ENCODE measurements around the gene KRT72. TPM values are rescaled to one million over a fixed set of nuclear protein-coding genes. Genes with fewer than 3 reads are reported as not detected.

Gene KRT72
- total RNA-seq, 2 experiments from 2014 or later, result 0.16 to 0.32 TPM

- H3K4me3 Mint-ChIP-seq, result no peak overlapping the region
- DNase-seq (no peak), ATAC-seq (no peak)
- H3K9me3 Mint-ChIP-seq, result no peaks in the 10 kb centered on the region
- no peaks in the 10 kb centered on the region for H3K27me3 Mint-ChIP-seq
- H3K27ac Mint-ChIP-seq, result no peak overlapping the region
- ChIA-PET CTCF (interaction anchor here (17.8 kb wide), 1 partner anchor 289 kb away, joined by 325 read pairs; no protein-coding TSS in a partner anchor), POLR2A (no interaction called here)
- H3K4me1 Mint-ChIP-seq (ENCODE audit: low read depth), result peaks cover 36% of the 10 kb centered on the region
- intact Hi-C loops (cut with micrococcal nuclease), result no loop called here
- no peaks in the 10 kb centered on the region for H3K36me3 Mint-ChIP-seq (ENCODE audit: low read depth)
- TF ChIP-seq CTCF (IDR thresholded peaks at IDR 0.05), result no peak
Measured at GRCh38 chr12:52587563-52587962, 13.7 kb downstream of the KRT72 start.

GRCh38 chr12:52585946-52586345 lies 15.3 kb downstream of the KRT72 start:
- ATAC-seq (peak; percentile 85), DNase-seq (peak; percentile 73)
- Mint-ChIP-seq H3K27ac (no peak overlapping the region), H3K4me3 (no peak overlapping the region), H3K36me3 (ENCODE audit: low read depth) (no peaks in the 10 kb centered on the region), H3K27me3 (no peaks in the 10 kb centered on the region), H3K9me3 (no peaks in the 10 kb centered on the region), H3K4me1 (ENCODE audit: low read depth) (peaks cover 33% of the 10 kb centered on the region)
- TF ChIP-seq CTCF (IDR thresholded peaks at IDR 0.05), result no peak
- CTCF ChIA-PET, result interaction anchor here (0.9 to 17.8 kb wide), 8 partner anchors 9 to 299 kb away, joined by 3 to 325 read pairs (median 4); partner anchors contain the start of gene KRT1
- intact Hi-C loops (cut with micrococcal nuclease), result no loop called here
- POLR2A ChIA-PET, result no interaction called here

- TF ChIP-seq CTCF (IDR thresholded peaks at IDR 0.05), result no peak
- no peak for DNase-seq
- no peak overlapping the region for H3K4me3 Mint-ChIP-seq
- peaks cover 37% of the 10 kb centered on the region for H3K4me1 Mint-ChIP-seq (ENCODE audit: low read depth)
- ChIA-PET CTCF (interaction anchor here (0.9 to 17.8 kb wide), 8 partner anchors 8 to 300 kb away, joined by 3 to 325 read pairs (median 4); partner anchors contain the start of gene KRT1), POLR2A (no interaction called here)
- no peak overlapping the region for H3K27ac Mint-ChIP-seq
- intact Hi-C loops (cut with micrococcal nuclease), result no loop called here
- ATAC-seq, result no peak
- H3K9me3 Mint-ChIP-seq, result no peaks in the 10 kb centered on the region
- no peaks in the 10 kb centered on the region for H3K27me3 Mint-ChIP-seq
- H3K36me3 Mint-ChIP-seq (ENCODE audit: low read depth), result no peaks in the 10 kb centered on the region
Measured at GRCh38 chr12:52585066-52585465, 16.2 kb downstream of the KRT72 start.

- CTCF ChIA-PET, result interaction anchor here (0.6 to 17.8 kb wide), 16 partner anchors 8 to 430 kb away, joined by 3 to 325 read pairs (median 5); partner anchors contain the start of gene KRT1
- no peak for ATAC-seq
- H3K36me3 Mint-ChIP-seq (ENCODE audit: low read depth), result no peaks in the 10 kb centered on the region
- POLR2A ChIA-PET, result interaction anchor here (0.6 kb wide), 1 partner anchor 40 kb away, joined by 3 read pairs; no protein-coding TSS in a partner anchor
- no peak for TF ChIP-seq CTCF (IDR thresholded peaks at IDR 0.05)
- H3K27ac Mint-ChIP-seq, result no peak overlapping the region
- H3K9me3 Mint-ChIP-seq, result no peaks in the 10 kb centered on the region
- intact Hi-C loops (cut with micrococcal nuclease), result no loop called here
- H3K4me1 Mint-ChIP-seq (ENCODE audit: low read depth), result peaks cover 34% of the 10 kb centered on the region
- H3K4me3 Mint-ChIP-seq, result no peak overlapping the region
- no peaks in the 10 kb centered on the region for H3K27me3 Mint-ChIP-seq
- no peak for DNase-seq
Measured at GRCh38 chr12:52584156-52584682, 17.0 kb downstream of the KRT72 start.

GRCh38 chr12:52582971-52583456 lies 18.2 kb downstream of the KRT72 start:
- H3K36me3 Mint-ChIP-seq (ENCODE audit: low read depth), result no peaks in the 10 kb centered on the region
- DNase-seq, result peak; percentile 82
- intact Hi-C loops (cut with micrococcal nuclease), result loop anchor here (2.0 kb wide), 1 partner anchor 288 kb away; no protein-coding TSS in a partner anchor
- no peak overlapping the region for H3K4me3 Mint-ChIP-seq
- H3K4me1 Mint-ChIP-seq (ENCODE audit: low read depth), result peaks cover 34% of the 10 kb centered on the region
- POLR2A ChIA-PET, result no interaction called here
- TF ChIP-seq CTCF (IDR thresholded peaks at IDR 0.05), result peak; percentile 77
- no peaks in the 10 kb centered on the region for H3K9me3 Mint-ChIP-seq
- CTCF ChIA-PET, result interaction anchor here (0.9 to 17.8 kb wide), 25 partner anchors 9 to 397 kb away, joined by 3 to 325 read pairs (median 4); partner anchors contain the start of gene KRT74
- H3K27me3 Mint-ChIP-seq, result no peaks in the 10 kb centered on the region
- peak; percentile 83 for ATAC-seq
- H3K27ac Mint-ChIP-seq, result no peak overlapping the region

Measured in activated CD8-positive, alpha-beta T cell treated with anti-CD3 and anti-CD28 coated beads for 36 hours (primary cell).